Measurements from ENCODE around the gene PIK3C2G. TPM values are rescaled to one million over a fixed set of nuclear protein-coding genes. Genes with fewer than 3 reads are reported as not detected.

Gene PIK3C2G
- total RNA-seq, 1 experiment from 2014 or later: not detected

DNA sequence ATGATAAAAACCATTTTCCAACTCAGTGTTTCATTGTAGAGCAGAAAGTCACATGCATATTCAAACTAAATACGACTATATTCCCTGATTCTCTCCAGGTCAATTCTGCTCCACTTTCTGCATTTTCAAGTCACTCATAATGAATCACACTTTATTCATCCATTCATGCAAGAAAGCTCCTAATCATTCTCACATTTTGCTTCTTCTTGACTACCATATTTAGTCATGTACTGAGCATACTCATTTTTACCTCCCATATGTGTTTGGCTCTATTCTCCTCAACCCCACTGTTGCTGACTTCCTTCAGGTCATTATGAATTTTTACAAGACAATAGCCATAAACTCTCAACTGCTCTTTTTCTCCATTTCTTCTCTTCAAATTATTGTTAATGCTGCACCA is 43.4 kb upstream of the PIK3C2G start:
- WGBS (ENCODE audit: extremely low coverage, insufficient read length, low lambda C conversion rate): no CpG with 5 or more reads among the region's 1 CpG
- H2AFZ ChIP-seq (ENCODE audit: low read length): no peak overlapping the region
- H4K8ac ChIP-seq (replicated peaks; ENCODE audit: insufficient read length, low read depth, low read length): no peak overlapping the region
- H3K27me3 ChIP-seq (ENCODE audit: insufficient read depth, low read length): no peaks in the 10 kb centered on the region
- H3K23ac ChIP-seq (ENCODE audit: insufficient read length, low read depth, low read length): no peak overlapping the region
- no peak overlapping the region for H2AK5ac ChIP-seq (ENCODE audit: insufficient read length, low read length)
- H3K4me3 Mint-ChIP-seq: no peak overlapping the region
- H3K36me3 Mint-ChIP-seq (ENCODE audit: insufficient read depth in 1 of 3, low read depth in 3 of 3): no peaks in the 10 kb centered on the region
- H4K20me1 ChIP-seq (ENCODE audit: control insufficient read depth, insufficient read depth, insufficient read length): no peaks in the 10 kb centered on the region
- H2BK12ac ChIP-seq (ENCODE audit: insufficient read length, low read depth, low read length): no peak overlapping the region
- no peak for TF ChIP-seq CTCF (conservative IDR thresholded peaks at IDR 0.05)
- no peak overlapping the region for H3K27ac ChIP-seq (ENCODE audit: insufficient read length, low read depth, low read length)
- no peaks in the 10 kb centered on the region for H3K27me3 Mint-ChIP-seq (ENCODE audit: low read depth)
- H3K14ac ChIP-seq (ENCODE audit: insufficient read depth, low read length): no peak overlapping the region
- H3K27ac Mint-ChIP-seq: no peak overlapping the region
- no peaks in the 10 kb centered on the region for H3K4me1 ChIP-seq (ENCODE audit: insufficient read depth, low read length)
- H3K9ac ChIP-seq (ENCODE audit: extremely low read depth, insufficient read length, low read length): no peak overlapping the region
- DNase-seq: no peak
- no peaks in the 10 kb centered on the region for H3K9me3 ChIP-seq (ENCODE audit: control insufficient read depth, low read depth, low read length)
- H3T11ph ChIP-seq (ENCODE audit: low read length): no peak overlapping the region
- H3K4me1 Mint-ChIP-seq: no peaks in the 10 kb centered on the region
- H3K79me2 ChIP-seq (ENCODE audit: insufficient read depth, low read length): no peaks in the 10 kb centered on the region
- no peak overlapping the region for H4K91ac ChIP-seq (ENCODE audit: insufficient read length, low read depth, low read length)
- no peaks in the 10 kb centered on the region for H3K23me2 ChIP-seq (ENCODE audit: insufficient read length, low read depth, low read length, poor library complexity, severe bottlenecking)
- H2BK20ac ChIP-seq (ENCODE audit: low read depth, low read length, poor library complexity, severe bottlenecking): no peak overlapping the region
- no peak overlapping the region for H2BK15ac ChIP-seq (ENCODE audit: low read depth, low read length)
- H3K9me3 Mint-ChIP-seq: no peaks in the 10 kb centered on the region
- no peak overlapping the region for H3K4me2 ChIP-seq (ENCODE audit: insufficient read depth, insufficient read length, low read length)
- no peak overlapping the region for H2BK5ac ChIP-seq (ENCODE audit: insufficient read length, low read length)
- no peak overlapping the region for H4K5ac ChIP-seq (ENCODE audit: insufficient read length, low read depth, low read length)
- H3K4ac ChIP-seq (ENCODE audit: low read depth, low read length): no peak overlapping the region
- no peak overlapping the region for H3K18ac ChIP-seq (ENCODE audit: insufficient read length, low read depth, low read length)
- no peak overlapping the region for H2BK120ac ChIP-seq (ENCODE audit: low read depth, low read length, poor library complexity, severe bottlenecking)
- no peak overlapping the region for H3K56ac ChIP-seq (ENCODE audit: insufficient read length, low read depth, low read length)
- H3K79me1 ChIP-seq (ENCODE audit: insufficient read depth, low read depth, low read length, poor library complexity, severe bottlenecking): no peaks in the 10 kb centered on the region
